Effector CD4-positive, alpha-beta T cell (primary cell): ENCODE data around the gene LAMA5.

ENCODE experiments used
- DNase-seq: peaks from one replicate; pipeline ENCODE4 v3.0.0-alpha.2; 2020

LAMA5 gene

DNA sequence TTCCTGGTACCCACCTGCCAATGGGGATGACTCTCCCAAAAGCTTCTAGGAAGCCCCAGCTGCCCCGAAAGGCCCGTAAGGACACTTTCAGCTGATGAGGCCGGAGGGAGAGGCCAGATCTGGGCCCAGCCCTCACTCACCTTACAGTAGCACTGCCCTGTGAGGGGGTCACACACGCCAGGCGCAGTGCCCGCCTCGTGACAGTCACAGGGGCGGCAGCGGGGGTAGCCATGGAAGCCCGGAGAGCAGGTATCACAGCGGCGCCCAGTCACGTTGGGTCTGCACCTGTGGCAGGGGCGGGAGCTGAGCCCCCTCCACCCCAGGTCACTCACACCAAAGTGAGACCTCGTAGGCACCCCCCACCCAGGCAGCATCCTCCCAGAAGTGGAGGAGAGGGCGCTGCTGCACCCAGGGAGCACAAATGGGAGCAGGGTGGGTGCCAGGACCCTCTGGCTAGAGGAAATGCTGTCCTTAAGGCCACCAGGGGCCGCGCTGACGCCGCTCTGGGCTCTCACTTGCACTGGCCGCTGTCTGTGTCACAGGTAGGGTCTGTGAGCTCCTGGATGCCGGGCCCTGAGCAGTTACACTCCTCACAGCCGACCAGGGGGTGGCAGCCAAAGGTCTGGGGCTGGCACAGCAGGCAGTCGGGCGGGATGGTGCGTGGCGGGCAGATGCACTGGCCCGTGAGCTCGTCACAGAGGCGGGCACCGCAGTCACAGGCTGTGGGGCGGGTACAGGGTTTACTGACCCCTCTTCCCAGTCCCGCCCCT, 39.2 kb downstream of the LAMA5 start:
- no peak for DNase-seq

GRCh38 chr20:62326959-62327725, 40.0 kb downstream of the LAMA5 start:
- no peak for DNase-seq

DNA sequence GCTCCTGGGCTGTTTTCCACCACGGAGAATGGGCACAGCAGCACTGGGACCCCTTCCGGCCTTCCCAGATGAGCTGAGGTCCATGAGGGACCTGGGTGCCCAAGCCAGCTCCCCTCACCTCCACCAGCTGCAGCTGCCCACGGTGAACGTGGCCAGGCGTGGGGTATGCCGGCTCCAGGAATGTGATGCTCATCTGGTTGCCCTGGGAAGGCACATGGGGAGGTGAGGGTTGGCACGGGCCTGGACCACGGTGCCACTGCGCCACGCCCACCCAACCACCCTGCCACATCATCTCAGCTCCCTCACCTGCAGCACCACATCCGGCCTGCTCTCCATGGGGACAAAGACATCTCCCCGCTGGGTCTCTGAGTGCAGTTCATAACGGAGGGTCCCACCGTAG, 40.6 kb downstream of the LAMA5 start:
- no peak for DNase-seq

DNA sequence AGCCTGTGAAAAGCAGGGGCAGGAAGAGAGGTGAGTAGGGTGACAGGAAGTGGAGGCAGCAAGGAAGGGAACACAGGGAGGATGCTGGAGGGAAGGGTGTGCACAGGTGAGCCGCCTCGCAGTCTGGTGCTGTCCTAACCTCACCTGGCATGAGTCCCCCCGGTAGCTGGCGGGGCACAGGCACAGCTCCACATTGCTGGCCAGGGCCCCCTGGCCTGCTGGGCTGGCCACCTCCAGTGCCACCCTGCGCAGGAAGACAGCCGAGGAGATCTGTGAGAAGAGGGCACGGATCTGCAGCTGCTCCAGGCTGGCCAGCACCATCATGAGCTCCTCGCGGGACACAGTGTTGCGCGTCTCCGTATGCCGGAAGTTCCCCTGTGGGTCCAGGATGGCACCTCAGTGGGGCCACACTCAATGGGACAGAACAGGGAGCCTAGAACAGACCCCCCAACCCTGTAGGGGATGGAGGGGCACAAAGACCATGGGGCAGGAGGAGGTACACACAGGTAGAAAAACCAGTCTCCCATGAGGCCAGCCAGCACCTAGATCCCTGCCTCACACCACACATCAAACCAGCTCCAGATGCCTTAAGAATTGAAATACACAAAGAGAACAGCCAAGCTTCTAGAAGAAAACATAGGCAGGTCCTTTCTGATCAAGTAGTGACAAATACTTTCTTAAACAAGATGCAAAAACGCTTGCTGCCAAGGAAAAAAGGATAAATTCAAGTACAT, 41.8 kb downstream of the LAMA5 start:
- DNase-seq, result no peak

GRCh38 chr20:62323980-62324906, 42.9 kb downstream of the LAMA5 start:
- no peak for DNase-seq

GRCh38 chr20:62323146-62323979, 43.7 kb downstream of the LAMA5 start:
- no peak for DNase-seq

GRCh38 chr20:62322492-62323041, 44.5 kb downstream of the LAMA5 start:
- no peak for DNase-seq

DNA sequence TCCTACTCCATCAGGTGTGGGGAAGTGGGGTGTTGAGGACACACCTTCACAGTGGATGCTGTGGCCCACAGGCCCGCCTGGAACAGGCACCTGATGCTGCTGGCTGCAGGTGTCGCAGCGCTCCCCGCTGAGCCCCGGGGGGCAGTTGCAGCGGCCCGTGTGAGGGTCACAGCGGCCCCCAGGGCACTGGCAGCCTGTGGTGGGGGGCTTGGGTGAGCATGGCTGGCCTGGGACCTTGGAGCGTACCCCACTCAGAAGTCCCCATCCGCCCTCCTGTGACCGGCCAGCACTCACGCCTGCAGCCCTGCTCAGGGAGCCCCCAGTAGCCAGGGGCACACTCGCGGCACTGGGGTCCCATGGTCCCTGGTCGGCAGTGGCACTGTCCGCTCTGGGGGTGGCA, 45.1 kb downstream of the LAMA5 start:
- no peak for DNase-seq

GRCh38 chr20:62321521-62321948, 45.6 kb downstream of the LAMA5 start:
- DNase-seq, result no peak

- no peak for DNase-seq
Measured at GRCh38 chr20:62320581-62321354, 46.3 kb downstream of the LAMA5 start.

GRCh38 chr20:62319346-62319909, 47.7 kb downstream of the LAMA5 start:
- DNase-seq, result no peak

DNA sequence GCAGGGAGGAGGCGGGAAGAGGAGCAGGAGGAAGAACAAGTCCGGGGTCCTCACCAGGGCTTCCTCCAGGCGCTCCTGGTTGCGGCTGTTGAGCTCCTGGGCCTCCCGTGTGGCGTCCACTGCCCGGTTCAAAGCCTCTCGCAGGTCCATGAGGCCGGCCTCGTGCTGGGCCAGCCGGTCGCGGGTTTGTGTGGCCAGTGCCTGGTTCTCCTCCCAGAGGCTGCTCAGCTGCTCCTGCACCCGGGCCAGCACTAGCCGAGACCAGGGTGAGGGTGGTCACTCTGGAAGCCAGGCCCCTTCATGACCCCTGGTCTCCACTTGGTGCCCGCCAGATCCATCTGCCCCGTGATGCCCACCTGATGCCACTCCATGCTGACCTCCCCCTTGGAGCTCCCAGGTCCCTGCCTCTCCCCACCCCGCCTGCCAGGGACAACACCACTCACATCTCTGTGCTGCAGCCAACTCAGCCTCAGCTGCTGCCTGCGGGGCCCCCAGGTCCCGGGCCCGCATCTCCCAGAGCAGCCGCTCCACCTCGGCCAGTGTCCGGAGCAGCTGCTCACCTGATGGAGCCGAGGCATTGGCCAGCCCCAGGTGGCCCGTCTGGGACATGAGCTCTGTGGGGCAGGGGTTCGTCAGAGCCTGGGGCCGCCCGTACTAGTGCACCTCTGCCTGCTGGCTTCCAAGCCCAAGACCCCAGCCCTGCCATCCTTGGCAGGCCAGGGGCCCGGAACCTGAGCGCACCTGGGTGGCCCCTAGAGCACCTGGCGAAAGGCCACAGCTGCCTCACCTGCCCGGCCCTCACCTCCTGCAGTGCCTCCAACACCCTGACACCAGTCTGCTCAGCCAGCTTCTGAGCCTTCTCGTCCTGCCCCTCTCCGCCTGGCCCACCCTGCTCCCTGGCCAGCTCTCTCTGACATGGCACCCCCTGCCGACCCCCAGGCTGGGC, 48.4 kb downstream of the LAMA5 start:
- no peak for DNase-seq

DNA sequence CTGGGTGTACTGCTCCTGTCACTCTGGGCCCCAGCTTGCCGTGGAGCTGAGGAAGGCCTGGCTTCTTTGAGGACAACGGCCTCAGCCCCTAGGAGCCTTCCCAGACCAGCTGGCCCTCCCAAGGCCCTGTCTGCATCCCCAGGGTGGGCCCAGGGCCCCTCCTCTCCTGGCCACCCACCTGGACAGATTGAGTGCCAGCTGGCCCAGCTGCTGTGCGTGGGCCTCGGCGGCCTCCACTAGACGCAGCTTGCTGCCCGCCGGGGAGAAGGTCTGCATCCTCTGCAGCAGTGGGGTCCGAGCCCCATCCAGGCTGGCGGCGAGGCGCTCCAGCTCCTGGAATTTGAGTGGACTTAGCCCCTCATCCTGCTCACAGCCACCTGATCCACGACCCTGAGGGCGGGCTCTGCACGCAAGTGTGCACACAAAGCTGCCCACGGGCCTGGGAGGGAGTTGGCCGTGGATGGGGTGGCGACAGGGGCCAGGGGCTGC, 49.9 kb downstream of the LAMA5 start:
- no peak for DNase-seq

DNA sequence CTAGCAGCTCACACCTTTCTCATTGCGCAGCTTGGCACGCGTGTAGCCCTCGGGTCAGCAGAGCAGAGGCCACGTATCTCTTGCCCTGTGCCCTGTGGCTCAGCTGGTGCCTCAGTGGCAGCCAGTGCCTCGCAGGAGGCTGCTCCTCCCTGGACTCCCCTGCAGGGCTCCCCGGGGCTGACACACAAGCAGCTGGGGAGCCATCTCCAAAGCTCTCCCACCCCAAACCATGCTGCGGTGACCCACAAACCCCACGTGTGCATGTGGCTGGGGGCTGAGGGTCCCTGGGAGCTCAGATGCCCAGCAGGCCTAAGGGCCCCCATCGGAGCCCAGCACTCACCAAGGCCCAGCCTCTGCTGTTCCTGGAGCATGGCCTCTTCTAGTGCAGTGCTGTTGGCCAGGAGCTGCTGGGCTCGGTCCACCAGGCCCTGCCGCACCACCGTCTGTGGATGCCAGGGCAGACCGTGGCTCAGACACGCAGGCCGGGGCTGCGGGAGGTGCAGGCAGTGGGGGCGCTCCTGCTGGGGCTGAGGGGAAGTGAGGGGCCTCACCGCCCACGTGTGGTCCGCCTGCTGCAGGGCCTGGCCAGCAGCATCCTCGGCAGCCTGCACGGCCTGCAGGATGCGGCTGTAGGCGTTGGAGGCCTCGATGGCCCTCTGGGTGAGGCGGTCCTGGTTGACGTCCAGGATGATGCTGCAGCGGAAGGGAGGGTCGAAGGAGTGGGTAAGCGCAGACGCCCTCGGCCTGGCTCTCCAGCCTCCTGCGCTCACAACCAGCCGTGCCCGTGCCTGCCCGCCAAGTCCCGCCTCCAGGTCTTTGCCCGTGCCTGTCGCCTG, 50.6 kb downstream of the LAMA5 start:
- no peak for DNase-seq

- no peak for DNase-seq
Measured at GRCh38 chr20:62315773-62316172, 51.3 kb downstream of the LAMA5 start.

DNA sequence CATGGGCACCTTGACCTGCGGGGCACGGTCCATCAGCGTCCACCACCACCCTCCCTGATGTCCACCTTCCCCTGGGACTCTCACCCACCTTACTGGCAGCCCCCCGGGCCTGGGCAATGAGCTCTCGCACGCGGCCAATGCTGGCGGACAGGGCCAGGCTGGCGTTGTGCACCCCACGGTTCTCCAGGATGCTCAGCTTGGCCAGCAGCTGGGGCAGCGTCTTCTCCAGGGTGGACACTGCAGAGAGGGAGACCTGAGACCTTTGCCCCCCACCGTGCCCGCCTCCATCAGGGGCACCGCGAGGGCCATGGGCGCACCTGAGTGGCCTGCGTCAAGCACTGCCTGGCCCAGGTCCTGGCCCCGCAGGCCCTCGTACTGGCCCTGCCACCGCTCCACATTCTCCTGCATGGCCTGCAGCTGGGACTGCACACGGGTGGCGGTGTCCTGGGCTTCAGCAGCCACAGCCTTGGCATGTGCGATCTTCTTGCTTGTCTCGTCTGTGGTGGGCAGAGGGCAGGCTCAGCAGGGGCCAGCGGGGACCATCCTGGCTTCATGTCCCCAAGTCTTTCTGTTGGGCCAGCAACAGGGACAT, 52.3 kb downstream of the LAMA5 start:
- no peak for DNase-seq

GRCh38 chr20:62314339-62314638, 52.8 kb downstream of the LAMA5 start:
- DNase-seq, result no peak
